SU-DHL-6 (cell line): Measurements from ENCODE around the gene GLI2.

ENCODE experiments used
- H2AFZ ChIP-seq: fragments of 200-600 bp; sonication (generic); 2 replicates; pipeline ENCODE4 v1.6.1; 2014; ENCODE audit warnings: low read depth, mild to moderate bottlenecking, moderate library complexity, mixed read lengths, antibody characterized with exemption, low read length; ENCODE audit not compliant: severe bottlenecking
- H3F3A ChIP-seq: fragments of 200-600 bp; shearing (Covaris generic); 2 replicates; pipeline ENCODE4 v1.6.0; 2016; ENCODE audit warnings: antibody characterized with exemption, mild to moderate bottlenecking; ENCODE audit not compliant: insufficient read depth
- H3K27ac ChIP-seq: fragments of 200-600 bp; sonication (generic); 2 replicates; pipeline ENCODE4 v1.5.1; 2016; ENCODE audit warnings: low read depth, mild to moderate bottlenecking, low read length, moderate library complexity, mixed read lengths
- H3K27me3 ChIP-seq: fragments of 200-600 bp; sonication (generic), shearing (Covaris generic); 2 replicates; pipeline ENCODE4 v1.6.0; 2014; ENCODE audit warnings: mild to moderate bottlenecking, low read length
- H3K36me3 ChIP-seq: fragments of 200-600 bp; sonication (generic); 2 replicates; pipeline ENCODE4 v1.6.1; 2014; ENCODE audit warnings: mild to moderate bottlenecking, low read length, mixed read lengths
- H3K4me2 ChIP-seq: fragments of 300-600, 200-600 bp; shearing (Covaris generic), sonication (generic); 2 replicates; pipeline ENCODE4 v1.6.0; 2014; ENCODE audit warnings: low read length, low read depth, mild to moderate bottlenecking; ENCODE audit not compliant: poor library complexity, severe bottlenecking
- H3K4me3 ChIP-seq: fragments of 200-600 bp; sonication (generic); 2 replicates; pipeline ENCODE4 v1.5.1; 2014; ENCODE audit warnings: antibody characterized with exemption, low read length, mild to moderate bottlenecking, mixed read lengths; ENCODE audit not compliant: insufficient read depth, poor library complexity, severe bottlenecking
- H3K79me2 ChIP-seq: fragments of 200-600 bp; sonication (generic); 2 replicates; pipeline ENCODE4 v1.6.1; 2014; ENCODE audit warnings: mild to moderate bottlenecking, low read length, moderate library complexity; ENCODE audit not compliant: insufficient read depth
- H3K9ac ChIP-seq: fragments of 200-600 bp; sonication (generic); 2 replicates; pipeline ENCODE4 v1.7.0; 2014; ENCODE audit warnings: mild to moderate bottlenecking, low read length
- H3K9me2 ChIP-seq: fragments of 200-600 bp; sonication (generic); replicated peaks from 2 replicates; pipeline ENCODE4 v1.6.1; 2014; ENCODE audit warnings: low read length; ENCODE audit not compliant: insufficient read depth
- H3K9me3 ChIP-seq: fragments of 200-600 bp; sonication (generic); 2 replicates; pipeline ENCODE4 v1.6.1; 2014; ENCODE audit warnings: low read length, mixed read lengths; ENCODE audit not compliant: insufficient read depth
- H4K20me1 ChIP-seq: fragments of 200-600 bp; sonication (generic); 2 replicates; pipeline ENCODE4 v1.6.1; 2014; ENCODE audit warnings: low read depth, mild to moderate bottlenecking, antibody characterized with exemption, low read length, moderate library complexity, mixed read lengths
- EZH2phosphoT487 ChIP-seq: fragments of 200-600 bp; sonication (generic), shearing (Covaris generic); conservative IDR thresholded peaks from 2 replicates; pipeline ENCODE4 v1.6.1; 2018; ENCODE audit warnings: mild to moderate bottlenecking, antibody characterized with exemption, low read length, moderate library complexity, mixed read lengths
- TF ChIP-seq, protein P1 (sequence below): fragments of 200-600 bp; sonication (generic); IDR thresholded peaks from one replicate; pipeline ENCODE4 v1.5.1; 2017; ENCODE audit warnings: antibody characterized with exemption, mild to moderate bottlenecking, low read length, moderate library complexity; ENCODE audit not compliant: insufficient read depth, poor library complexity, severe bottlenecking

The GLI2 gene

GRCh38 chr2:120729406-120730399 is 6.0 kb upstream of the GLI2 start:
- no peak overlapping the region for H2AFZ ChIP-seq
- no peaks in the 10 kb centered on the region for H3K9me2 ChIP-seq

GRCh38 chr2:120731175-120731574 is 4.5 kb upstream of the GLI2 start:
- no peaks in the 10 kb centered on the region for H3K36me3 ChIP-seq
- no peak overlapping the region for H3K4me2 ChIP-seq
- no peak overlapping the region for H3K27ac ChIP-seq
- no peaks in the 10 kb centered on the region for H3K27me3 ChIP-seq
- H3K9me3 ChIP-seq: no peaks in the 10 kb centered on the region
- no peak overlapping the region for H3K4me3 ChIP-seq
- H2AFZ ChIP-seq: no peak overlapping the region
- H3K79me2 ChIP-seq: no peaks in the 10 kb centered on the region
- TF ChIP-seq EZH2phosphoT487: no peak
- TF ChIP-seq, protein P1, sequence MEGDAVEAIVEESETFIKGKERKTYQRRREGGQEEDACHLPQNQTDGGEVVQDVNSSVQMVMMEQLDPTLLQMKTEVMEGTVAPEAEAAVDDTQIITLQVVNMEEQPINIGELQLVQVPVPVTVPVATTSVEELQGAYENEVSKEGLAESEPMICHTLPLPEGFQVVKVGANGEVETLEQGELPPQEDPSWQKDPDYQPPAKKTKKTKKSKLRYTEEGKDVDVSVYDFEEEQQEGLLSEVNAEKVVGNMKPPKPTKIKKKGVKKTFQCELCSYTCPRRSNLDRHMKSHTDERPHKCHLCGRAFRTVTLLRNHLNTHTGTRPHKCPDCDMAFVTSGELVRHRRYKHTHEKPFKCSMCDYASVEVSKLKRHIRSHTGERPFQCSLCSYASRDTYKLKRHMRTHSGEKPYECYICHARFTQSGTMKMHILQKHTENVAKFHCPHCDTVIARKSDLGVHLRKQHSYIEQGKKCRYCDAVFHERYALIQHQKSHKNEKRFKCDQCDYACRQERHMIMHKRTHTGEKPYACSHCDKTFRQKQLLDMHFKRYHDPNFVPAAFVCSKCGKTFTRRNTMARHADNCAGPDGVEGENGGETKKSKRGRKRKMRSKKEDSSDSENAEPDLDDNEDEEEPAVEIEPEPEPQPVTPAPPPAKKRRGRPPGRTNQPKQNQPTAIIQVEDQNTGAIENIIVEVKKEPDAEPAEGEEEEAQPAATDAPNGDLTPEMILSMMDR: no peak
- H4K20me1 ChIP-seq: no peaks in the 10 kb centered on the region
- H3F3A ChIP-seq: no peaks in the 10 kb centered on the region
- H3K9me2 ChIP-seq: no peaks in the 10 kb centered on the region
- no peak overlapping the region for H3K9ac ChIP-seq

More at GRCh38 chr2:120729406-120730399, 6.0 kb upstream of the GLI2 start:
- Histone ChIP-seq H3K4me3 (no peak overlapping the region), H3K27ac (no peak overlapping the region), H3K9ac (no peak overlapping the region), H3K27me3 (no peaks in the 10 kb centered on the region), H3K9me3 (no peaks in the 10 kb centered on the region), H3F3A (no peaks in the 10 kb centered on the region), H3K79me2 (no peaks in the 10 kb centered on the region), H3K4me2 (no peak overlapping the region), H3K36me3 (no peaks in the 10 kb centered on the region), H4K20me1 (no peaks in the 10 kb centered on the region)
- no peak for TF ChIP-seq EZH2phosphoT487
- TF ChIP-seq, protein P1: no peak

DNA sequence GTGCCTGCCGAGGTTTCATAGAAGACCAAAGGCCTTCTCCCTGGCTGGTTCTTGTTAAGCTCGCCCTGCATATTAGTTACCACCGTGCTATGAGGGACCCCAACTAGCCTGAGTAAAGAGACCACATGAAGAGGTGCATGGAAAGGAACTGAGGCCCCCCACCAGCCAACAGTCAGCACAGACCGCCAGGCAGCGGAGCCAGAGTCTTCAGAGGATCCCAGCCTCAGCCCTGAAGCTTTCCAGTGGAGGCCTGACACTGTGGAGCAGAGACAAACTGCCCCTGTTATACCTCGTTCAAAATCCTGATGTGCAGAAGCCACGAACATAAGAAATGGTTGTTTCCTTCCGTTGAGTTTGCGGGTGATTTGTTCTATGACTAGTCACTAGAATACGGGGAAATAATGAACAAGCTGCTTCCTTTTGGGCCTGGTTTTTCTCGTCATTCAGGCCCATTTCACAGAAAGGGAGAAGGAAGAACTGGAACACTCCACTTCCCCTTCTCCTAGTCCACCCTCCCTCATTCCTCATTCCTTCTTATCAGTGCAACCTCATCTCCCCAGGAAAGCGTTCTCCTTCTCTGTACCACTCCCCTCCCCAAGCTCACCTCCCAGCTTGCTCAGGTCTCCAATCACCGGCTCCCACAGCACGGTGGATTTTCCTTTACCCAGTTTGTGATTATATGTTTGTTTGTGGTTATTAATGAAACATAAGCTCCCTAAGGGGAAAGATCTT is 3.0 kb upstream of the GLI2 start:
- Histone ChIP-seq H3K9ac (no peak overlapping the region), H3K27me3 (no peaks in the 10 kb centered on the region), H3K4me3 (no peak overlapping the region), H3F3A (no peaks in the 10 kb centered on the region), H3K9me2 (no peaks in the 10 kb centered on the region), H3K9me3 (no peaks in the 10 kb centered on the region), H3K79me2 (no peaks in the 10 kb centered on the region), H2AFZ (no peak overlapping the region), H3K27ac (no peak overlapping the region), H3K4me2 (no peak overlapping the region), H3K36me3 (no peaks in the 10 kb centered on the region), H4K20me1 (no peaks in the 10 kb centered on the region)
- TF ChIP-seq, protein P1: no peak
- no peak for TF ChIP-seq EZH2phosphoT487
